ENCODE measurements around the gene ANKFN1.

GRCh38 chr17:56441308-56441707, 288.0 kb downstream of the ANKFN1 start:
- no peak for TF ChIP-seq CTCF (conservative IDR thresholded peaks at IDR 0.05; ENCODE audit: low read length)
- TF ChIP-seq EZH2phosphoT487 (IDR thresholded peaks at IDR 0.05; ENCODE audit: borderline replicate concordance) = no peak

Measured in Loucy (cell line).